GM12878 (cell line): ENCODE results near the gene PSAPL1. TPM values are rescaled to one million over a fixed set of nuclear protein-coding genes. Genes with fewer than 3 reads are reported as not detected.

Experiments used
- ATAC-seq: fragments of 200-7000 bp; cut with Tn5 transposase; 3 replicates; pipeline ENCODE4 v1.9.1; 2020; ENCODE audit warnings: mild to moderate bottlenecking, moderate library complexity
- BruUV-seq: library from RNA; stranded (reverse); fragments of 400-500 nt; replicated peaks from 2 replicates; lab custom pipeline; 2021; lab: Mats Ljungman, UMichigan
- CTCF ChIA-PET: fragments of 300-600 bp; sonication (Branson Sonifier 250); formaldehyde crosslinking; extraction: SDS; loops from one replicate; lab custom pipeline; 2021; ENCODE audit warnings: inconsistent platforms; lab: Yijun Ruan, JAX
- POLR2A ChIA-PET: fragments of 350-600 bp; formaldehyde crosslinking; extraction: SDS; loops from one replicate; lab custom pipeline; 2021; ENCODE audit warnings: inconsistent platforms; lab: Charles Lee
- RAD21 ChIA-PET: fragments of 300-600 bp; sonication (Branson Sonifier 250); formaldehyde crosslinking; loops from one replicate; lab custom pipeline; 2023; ENCODE audit warnings: antibody characterized with exemption; ENCODE audit not compliant: unreplicated experiment; lab: Charles Lee
- SMC1A ChIA-PET: fragments of 300-600 bp; sonication (Branson Sonifier 250); formaldehyde crosslinking; loops from one replicate; lab custom pipeline; 2023; ENCODE audit not compliant: unreplicated experiment, uncharacterized antibody; lab: Charles Lee
- DNase-seq: peaks from one replicate; pipeline ENCODE4 v3.0.0-alpha.2; 2011; ENCODE audit warnings: low read depth, low spot score
- FAIRE-seq: peaks from 3 replicates; lab custom pipeline; 2011; peaks lifted over from hg19 to GRCh38; lab: Jason Lieb, UNC
- H2AFZ ChIP-seq: 2 replicates; pipeline ENCODE4 v1.6.0; 2011; ENCODE audit warnings: low read depth, low read length, control low read depth; ENCODE audit not compliant: control insufficient read depth
- H3K27ac ChIP-seq: 2 replicates; pipeline ENCODE4 v1.5.1; 2011; ENCODE audit warnings: control low read depth; ENCODE audit not compliant: control insufficient read depth, insufficient read depth
- H3K27me3 ChIP-seq, 2 experiments: replicated peaks in 1 of 2; 2 replicates each; pipeline versions ENCODE4 v1.6.0 to v1.6.1; 2011; ENCODE audit warnings: low read length in 1 of 2; ENCODE audit not compliant: control insufficient read depth in 2 of 2, insufficient read depth in 2 of 2
- H3K36me3 ChIP-seq, 2 experiments: 2 replicates each; pipeline ENCODE4 v1.5.1; 2011; ENCODE audit warnings: low read length in 1 of 2; ENCODE audit not compliant: control insufficient read depth in 2 of 2, insufficient read depth in 2 of 2
- H3K4me1 ChIP-seq: 2 replicates; pipeline ENCODE4 v1.6.1; 2011; ENCODE audit warnings: mild to moderate bottlenecking, low read length, moderate library complexity, mixed read lengths; ENCODE audit not compliant: control insufficient read depth, insufficient read depth
- H3K4me2 ChIP-seq: 2 replicates; pipeline ENCODE4 v1.6.0; 2011; ENCODE audit warnings: control low read depth; ENCODE audit not compliant: control insufficient read depth, insufficient read depth
- H3K4me3 ChIP-seq: fragments of 200-600 bp; sonication (generic); 2 replicates; pipeline ENCODE4 v1.5.1; 2016
- H3K79me2 ChIP-seq: 2 replicates; pipeline ENCODE4 v1.6.0; 2011; ENCODE audit warnings: low read length; ENCODE audit not compliant: control insufficient read depth, insufficient read depth
- H3K9ac ChIP-seq: 2 replicates; pipeline ENCODE4 v1.8.0; 2011; ENCODE audit warnings: low read length, control low read depth, mixed read lengths; ENCODE audit not compliant: control insufficient read depth, insufficient read depth
- H3K9me3 ChIP-seq: replicated peaks from 3 replicates; pipeline ENCODE4 v1.5.1; 2011; ENCODE audit warnings: mild to moderate bottlenecking, low read length; ENCODE audit not compliant: control insufficient read depth, insufficient read depth
- H4K20me1 ChIP-seq: 2 replicates; pipeline ENCODE4 v1.6.0; 2011; ENCODE audit not compliant: control insufficient read depth, insufficient read depth
- EED ChIP-seq: sonication (generic); IDR thresholded peaks from 2 replicates; pipeline ENCODE4 v1.6.1; 2016; ENCODE audit warnings: antibody characterized with exemption, low read depth
- EGR1 ChIP-seq, 2 experiments: IDR thresholded peaks; 1 replicate in 1 of 2; 2 replicates in 1 of 2; pipeline ENCODE4 v1.6.1; 2011 to 2012; ENCODE audit warnings: low read depth in 2 of 2, low read length in 2 of 2, borderline replicate concordance in 1 of 2, mild to moderate bottlenecking in 1 of 2, moderate library complexity in 1 of 2
- HCFC1 ChIP-seq: fragments of 150-350 bp; IDR thresholded peaks from 2 replicates; pipeline ENCODE4 v1.6.1; 2014; ENCODE audit warnings: low read length
- IKZF2 ChIP-seq, 2 experiments: fragments of 450-650 bp; IDR thresholded peaks; 2 replicates each; pipeline ENCODE4 v1.6.1; 2017; ENCODE audit warnings: mild to moderate bottlenecking in 2 of 2, moderate library complexity in 2 of 2
- KLF5 ChIP-seq: fragments of 450-650 bp; IDR thresholded peaks from 2 replicates; pipeline ENCODE4 v1.6.1; 2014; ENCODE audit warnings: mild to moderate bottlenecking; ENCODE audit not compliant: partially characterized antibody
- LARP7 ChIP-seq: fragments of 450-650 bp; IDR thresholded peaks from 2 replicates; pipeline ENCODE4 v1.6.1; 2017; ENCODE audit warnings: mild to moderate bottlenecking
- RAD21 ChIP-seq: IDR thresholded peaks from 2 replicates; pipeline ENCODE4 v1.6.1; 2011; ENCODE audit warnings: mild to moderate bottlenecking, low read depth, low read length, moderate library complexity; ENCODE audit not compliant: insufficient read depth
- RELA ChIP-seq: fragments of 450-650 bp; IDR thresholded peaks from 2 replicates; pipeline ENCODE4 v1.8.0; 2014; ENCODE audit warnings: borderline replicate concordance; ENCODE audit not compliant: partially characterized antibody
- STAT1 ChIP-seq: fragments of 450-650 bp; conservative IDR thresholded peaks from 2 replicates; pipeline ENCODE4 v1.6.1; 2014; ENCODE audit warnings: antibody characterized with exemption, mild to moderate bottlenecking
- ZBTB11 ChIP-seq: fragments of 450-650 bp; formaldehyde crosslinking; IDR thresholded peaks from 2 replicates; pipeline ENCODE4 v1.5.0; 2022; ENCODE audit warnings: mild to moderate bottlenecking, missing genetic modification characterization
- WGBS: methylation state at CpG from one replicate; pipeline ENCODE4 v1.1.6; 2016; ENCODE audit warnings: low lambda C conversion rate; ENCODE audit not compliant: insufficient replicate concordance, insufficient coverage; ENCODE audit errors: missing lambda C conversion rate; 5-methylcytosine and 5-hydroxymethylcytosine counted together
- in situ Hi-C: fragments of 300-500 bp; cut with MboI; formaldehyde crosslinking; loops from 9 replicates; pipeline ENCODE4 v1.14.3; 2018; ENCODE audit warnings: mixed read lengths
- intact Hi-C: fragments of 100-400 bp; cut with micrococcal nuclease; formaldehyde crosslinking; loops from one replicate; pipeline ENCODE4 v1.14.2; 2022; ENCODE audit not compliant: unreplicated experiment
- polyA plus RNA-seq, 11 experiments: library from polyadenylated mRNA; depleted of rRNA in 4 of 11; unstranded in 6 of 11; stranded (reverse) in 5 of 11; fragments of >200 nt; fragmentation: Nextera tagmentation in 4 of 11; fragmentation: Illumina TruSeq in 1 of 11; extraction: Ambion mirVana in 4 of 11; extraction: Trizol in 1 of 11; gene quantifications; 1 replicate in 1 of 11; 2 replicates in 10 of 11; pipeline versions ENCODE4 v1.2.1 to v1.2.3, GENCODE V29; 2011 to 2016; ENCODE audit warnings: inconsistent platforms in 2 of 11, missing spikeins in 2 of 11, low read depth in 1 of 11
- total RNA-seq, 4 experiments: library from RNA; depleted of rRNA in 3 of 4; stranded (reverse); fragments of >200 nt in 3 of 4; fragmentation: Illumina TruSeq in 1 of 4; extraction: Trizol in 1 of 4; gene quantifications; 2 replicates each; pipeline versions ENCODE4 v1.2.1 to v1.2.3, GENCODE V29; 2013 to 2021

PSAPL1 gene
- total and polyA plus RNA-seq, 10 of the 15 experiments (the other 5 are each of a cell fraction or from before 2014, with no cell fraction given) = not detected

GRCh38 chr4:7434141-7434765, 477 bp downstream of the PSAPL1 start:
- ChIA-PET CTCF (no interaction called here), POLR2A (no interaction called here), RAD21 (no interaction called here), SMC1A (no interaction called here)
- Histone ChIP-seq H3K27ac (no peak overlapping the region), H3K36me3 (no peaks in the 10 kb centered on the region), H3K79me2 (no peaks in the 10 kb centered on the region), H3K9ac (no peak overlapping the region), H3K27me3 (no peaks in the 10 kb centered on the region; a peak in 1 of 4 replicates), H3K4me1 (no peaks in the 10 kb centered on the region), H3K4me2 (no peak overlapping the region), H2AFZ (no peak overlapping the region), H3K4me3 (no peak overlapping the region), H4K20me1 (no peaks in the 10 kb centered on the region), H3K9me3 (no peaks in the 10 kb centered on the region)
- no TSS peak for BruUV-seq
- DNase-seq = no peak
- FAIRE-seq = no peak
- intact Hi-C loops (no loop called here), in situ Hi-C loops (no loop called here)
- ATAC-seq = no peak
- WGBS = 57% methylated on average over 26 of the region's 26 CpGs
- TF ChIP-seq HCFC1 (no peak), KLF5 (no peak), RAD21 (no peak), RELA (no peak), ZBTB11 (CRISPR knock-in tag) (no peak), EGR1 (IDR thresholded peaks at IDR 0.05; ENCODE audit: borderline replicate concordance in 1 of 2, low read depth in 2 of 2, low read length in 2 of 2) (no peak), LARP7 (no peak), IKZF2 (IDR thresholded peaks at IDR 0.05) (no peak), STAT1 (no peak), EED (no peak)
